Loucy (cell line): ENCODE results near the gene DDOST.

ENCODE experiments used
- EZH2phosphoT487 ChIP-seq: fragments of 200-600 bp; IDR thresholded peaks from 2 replicates; pipeline ENCODE4 v1.6.1; 2018; ENCODE audit warnings: antibody characterized with exemption, mild to moderate bottlenecking, moderate library complexity, borderline replicate concordance
- TF ChIP-seq, protein P1 (sequence below): fragments of 200-600 bp; sonication (generic); conservative IDR thresholded peaks from 2 replicates; pipeline ENCODE4 v1.5.1; 2014; ENCODE audit warnings: mild to moderate bottlenecking, antibody characterized with exemption, low read length

DNA sequence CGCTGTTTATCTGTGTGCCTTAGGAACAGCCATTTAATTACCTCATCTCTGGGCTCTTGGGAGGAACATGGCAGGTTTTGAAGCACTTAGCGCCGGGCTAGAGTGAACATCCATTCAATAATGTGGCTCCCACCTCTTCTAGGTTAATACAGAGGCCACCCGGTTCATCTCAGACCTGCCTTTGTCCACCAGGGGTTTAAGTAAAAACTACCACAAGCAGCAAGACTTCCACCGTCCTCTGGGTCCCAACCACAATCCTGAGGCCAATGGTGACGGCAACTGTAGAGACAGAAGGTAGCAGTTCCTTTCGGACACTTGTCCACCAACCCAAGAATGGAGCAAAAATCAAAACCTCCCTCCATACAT lies 924 bp upstream of the DDOST start:
- TF ChIP-seq, protein P1, sequence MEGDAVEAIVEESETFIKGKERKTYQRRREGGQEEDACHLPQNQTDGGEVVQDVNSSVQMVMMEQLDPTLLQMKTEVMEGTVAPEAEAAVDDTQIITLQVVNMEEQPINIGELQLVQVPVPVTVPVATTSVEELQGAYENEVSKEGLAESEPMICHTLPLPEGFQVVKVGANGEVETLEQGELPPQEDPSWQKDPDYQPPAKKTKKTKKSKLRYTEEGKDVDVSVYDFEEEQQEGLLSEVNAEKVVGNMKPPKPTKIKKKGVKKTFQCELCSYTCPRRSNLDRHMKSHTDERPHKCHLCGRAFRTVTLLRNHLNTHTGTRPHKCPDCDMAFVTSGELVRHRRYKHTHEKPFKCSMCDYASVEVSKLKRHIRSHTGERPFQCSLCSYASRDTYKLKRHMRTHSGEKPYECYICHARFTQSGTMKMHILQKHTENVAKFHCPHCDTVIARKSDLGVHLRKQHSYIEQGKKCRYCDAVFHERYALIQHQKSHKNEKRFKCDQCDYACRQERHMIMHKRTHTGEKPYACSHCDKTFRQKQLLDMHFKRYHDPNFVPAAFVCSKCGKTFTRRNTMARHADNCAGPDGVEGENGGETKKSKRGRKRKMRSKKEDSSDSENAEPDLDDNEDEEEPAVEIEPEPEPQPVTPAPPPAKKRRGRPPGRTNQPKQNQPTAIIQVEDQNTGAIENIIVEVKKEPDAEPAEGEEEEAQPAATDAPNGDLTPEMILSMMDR = no peak
- TF ChIP-seq EZH2phosphoT487 = no peak
